GM13976 (cell line): ENCODE data around the gene AKAP1.
"Not testable (repeated sequence)": the region's sequence is repeated elsewhere in the genome, so short reads cannot be mapped to it uniquely, and the experiment has no call there.

Experiments used
- DNase-seq: peaks from one replicate; pipeline ENCODE4 v3.0.0; 2012; ENCODE audit warnings: low spot score
- CTCF ChIP-seq: IDR thresholded peaks from 2 replicates; pipeline ENCODE4 v1.5.1; 2012; ENCODE audit warnings: borderline replicate concordance, mild to moderate bottlenecking; ENCODE audit not compliant: insufficient read depth; ENCODE audit errors: extremely low read depth, missing control alignments, control extremely low read depth
- in situ Hi-C: fragments of 300-500 bp; cut with MboI; formaldehyde crosslinking; loops from one replicate; pipeline ENCODE4 v1.12.0; 2022; ENCODE audit warnings: low sequenced_read_pairs, mixed read lengths, inconsistent platforms; ENCODE audit not compliant: unreplicated experiment

Gene AKAP1

DNA sequence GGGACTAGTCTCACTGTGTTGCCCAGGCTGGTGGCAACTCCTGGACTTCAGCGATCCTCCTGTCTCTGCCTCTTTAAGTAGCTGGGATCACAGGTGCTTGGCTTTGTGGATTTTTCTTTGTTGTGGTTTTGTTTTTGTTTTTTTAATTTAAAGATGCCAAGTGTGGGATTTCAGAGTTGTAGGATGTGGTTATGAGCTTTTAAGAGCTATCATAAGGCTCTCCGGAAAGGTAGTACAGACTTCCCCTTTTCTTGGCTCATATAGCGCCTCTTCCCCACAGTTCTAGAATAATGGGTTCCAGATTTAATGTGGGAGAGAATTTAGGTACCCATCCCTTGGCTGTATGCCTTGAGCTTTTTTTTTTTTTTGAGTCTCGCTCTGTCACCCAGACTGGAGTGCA, 17.1 kb downstream of the AKAP1 start:
- in situ Hi-C loops, result no loop called here
- no peak for DNase-seq
- no peak for TF ChIP-seq CTCF

DNA sequence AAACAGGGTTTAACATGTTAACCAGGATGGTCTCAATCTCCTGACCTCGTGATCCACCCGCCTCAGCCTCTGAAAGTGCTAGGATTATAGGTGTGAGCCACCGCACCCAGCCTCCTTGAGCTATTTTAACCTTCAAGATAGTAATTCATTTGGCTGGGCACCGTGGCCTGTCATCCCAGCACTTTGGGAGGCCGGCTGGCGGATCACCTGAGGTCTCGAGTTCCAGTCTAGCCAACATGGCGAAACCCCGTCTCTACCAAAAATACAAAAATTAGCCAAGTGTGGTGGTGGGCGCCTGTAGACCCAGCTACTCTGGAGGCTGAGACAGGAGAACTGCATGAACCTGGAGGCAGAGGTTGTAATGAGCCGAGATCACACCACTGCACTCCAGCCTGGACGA, 17.6 kb downstream of the AKAP1 start:
- in situ Hi-C loops, DNase-seq: not testable (repeated sequence)

GRCh38 chr17:57104461-57105175, 19.6 kb downstream of the AKAP1 start:
- in situ Hi-C loops, result no loop called here
- no peak for DNase-seq

DNA sequence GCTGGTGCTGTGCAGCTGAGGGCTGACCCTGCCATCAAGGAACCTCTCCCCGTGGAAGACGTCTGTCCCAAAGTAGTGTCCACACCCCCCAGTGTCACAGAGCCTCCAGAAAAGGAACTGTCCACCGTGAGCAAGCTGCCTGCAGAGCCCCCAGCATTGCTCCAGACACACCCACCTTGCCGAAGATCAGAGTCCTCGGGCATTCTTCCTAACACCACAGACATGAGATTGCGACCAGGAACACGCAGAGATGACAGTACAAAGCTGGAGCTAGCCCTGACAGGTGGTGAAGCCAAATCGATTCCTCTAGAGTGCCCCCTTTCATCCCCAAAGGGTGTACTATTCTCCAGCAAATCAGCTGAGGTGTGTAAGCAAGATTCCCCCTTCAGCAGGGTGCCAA, 20.5 kb downstream of the AKAP1 start:
- no peak for DNase-seq
- in situ Hi-C loops, result no loop called here
- TF ChIP-seq CTCF, result no peak

More at GRCh38 chr17:57104461-57105175, 19.6 kb downstream of the AKAP1 start:
- no peak for TF ChIP-seq CTCF

DNA sequence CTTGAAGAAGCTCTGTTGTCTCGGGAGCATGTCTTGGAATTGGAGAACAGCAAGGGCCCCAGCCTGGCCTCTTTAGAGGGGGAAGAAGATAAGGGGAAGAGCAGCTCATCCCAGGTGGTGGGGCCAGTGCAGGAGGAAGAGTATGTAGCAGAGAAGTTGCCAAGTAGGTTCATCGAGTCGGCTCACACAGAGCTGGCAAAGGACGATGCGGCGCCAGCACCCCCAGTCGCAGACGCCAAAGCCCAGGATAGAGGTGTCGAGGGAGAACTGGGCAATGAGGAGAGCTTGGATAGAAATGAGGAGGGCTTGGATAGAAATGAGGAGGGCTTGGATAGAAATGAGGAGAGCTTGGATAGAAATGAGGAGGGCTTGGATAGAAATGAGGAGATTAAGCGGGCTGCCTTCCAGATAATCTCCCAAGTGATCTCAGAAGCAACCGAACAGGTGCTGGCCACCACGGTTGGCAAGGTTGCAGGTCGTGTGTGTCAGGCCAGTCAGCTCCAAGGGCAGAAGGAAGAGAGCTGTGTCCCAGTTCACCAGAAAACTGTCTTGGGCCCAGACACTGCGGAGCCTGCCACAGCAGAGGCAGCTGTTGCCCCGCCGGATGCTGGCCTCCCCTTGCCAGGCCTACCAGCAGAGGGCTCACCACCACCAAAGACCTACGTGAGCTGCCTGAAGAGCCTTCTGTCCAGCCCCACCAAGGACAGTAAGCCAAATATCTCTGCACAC, 21.2 kb downstream of the AKAP1 start:
- DNase-seq, result no peak
- peak; percentile 16 for TF ChIP-seq CTCF
- in situ Hi-C loops, result no loop called here

GRCh38 chr17:57106836-57107497, 21.9 kb downstream of the AKAP1 start:
- in situ Hi-C loops, result no loop called here
- no peak for DNase-seq
- no peak for TF ChIP-seq CTCF

DNA sequence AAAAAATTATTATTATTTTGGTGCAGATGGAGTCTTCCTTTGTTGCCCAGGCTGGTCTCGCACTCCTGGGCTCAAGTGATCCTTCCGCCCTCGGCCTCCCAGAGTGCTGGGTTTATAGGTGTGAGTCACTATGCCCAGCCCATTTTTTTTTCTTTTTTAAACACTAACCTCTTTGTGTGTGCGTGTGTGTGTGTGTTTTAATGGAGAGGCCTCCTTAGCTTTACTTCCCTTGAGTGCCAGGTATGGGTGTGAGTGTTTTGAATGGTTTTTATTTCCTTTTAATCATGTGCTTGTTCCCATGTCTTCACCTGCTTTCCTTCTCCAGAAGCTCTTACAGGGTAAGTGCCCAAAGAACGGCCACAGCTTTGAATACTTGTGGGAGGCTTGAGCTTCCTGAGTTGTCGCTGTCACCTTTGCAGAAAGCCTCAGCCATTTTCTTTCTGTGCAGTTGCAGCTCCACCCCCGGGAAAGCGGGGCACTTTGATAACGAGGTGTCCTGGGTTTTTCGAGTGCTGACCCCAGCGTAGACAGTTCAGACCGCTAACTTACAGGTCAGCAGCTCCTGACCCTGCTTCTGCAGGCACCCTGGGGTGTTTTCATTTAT, 22.6 kb downstream of the AKAP1 start:
- DNase-seq, result no peak
- TF ChIP-seq CTCF, result no peak

More for the DNA sequence above, 22.6 kb downstream of the AKAP1 start:
- in situ Hi-C loops, result no loop called here
